Breast epithelium (tissue), 4 donors: Measurements from ENCODE around the gene SLC7A7. TPM values are rescaled to one million over a fixed set of nuclear protein-coding genes. Genes with fewer than 3 reads are reported as not detected.
A peak's percentile ranks its signal among the peaks of the same experiment; 100 is the strongest.
"Not testable (repeated sequence)": the region's sequence is repeated elsewhere in the genome, so short reads cannot be mapped to it uniquely, and the experiment has no call there.

Experiments used
- DNase-seq, 2 donors: peaks; one replicate each; pipeline ENCODE4 v3.0.0-alpha.2; 2019; ENCODE audit warnings: low spot score in 2 of 2
- H3K27ac ChIP-seq, 2 donors: fragments of 200-600 bp; sonication (generic) in 1 of 2; one replicate each; pipeline ENCODE4 v1.5.1; 2016 to 2019; ENCODE audit warnings: mild to moderate bottlenecking in 1 of 2
- H3K27me3 ChIP-seq, 2 donors: fragments of 200-600 bp; sonication (generic) in 1 of 2; one replicate each; pipeline versions ENCODE4 v1.5.1 to v1.6.0; 2017 to 2019; ENCODE audit warnings: control low read depth in 1 of 2, mild to moderate bottlenecking in 1 of 2
- H3K36me3 ChIP-seq: fragments of 200-600 bp; one replicate; pipeline ENCODE4 v1.5.1; 2019
- H3K4me1 ChIP-seq, 2 donors: fragments of 200-600 bp; sonication (generic); one replicate each; pipeline ENCODE4 v1.5.1; 2016 to 2019; ENCODE audit warnings: control low read depth in 1 of 2
- H3K4me3 ChIP-seq, 3 donors: fragments of 200-600 bp; sonication (generic); 1 replicate in 2 of 3; 2 replicates in 1 of 3; pipeline ENCODE4 v1.5.1; 2016 to 2019; ENCODE audit warnings: mild to moderate bottlenecking in 3 of 3, moderate library complexity in 2 of 3
- H3K9me3 ChIP-seq, 2 donors: fragments of 200-600 bp; sonication (generic) in 1 of 2; one replicate each; pipeline ENCODE4 v1.5.1; 2016 to 2019; ENCODE audit warnings: control low read depth in 1 of 2
- POLR2A ChIP-seq: fragments of 450-650 bp; IDR thresholded peaks from one replicate; pipeline ENCODE4 v1.6.1; 2016; ENCODE audit warnings: antibody characterized with exemption, mild to moderate bottlenecking, moderate library complexity
- POLR2AphosphoS5 ChIP-seq, 3 donors: sonication (generic); formaldehyde crosslinking; IDR thresholded peaks; one replicate each; pipeline ENCODE4 v1.6.1; 2017; ENCODE audit warnings: antibody characterized with exemption in 3 of 3
- intact Hi-C: fragments of 100-400 bp; cut with DNase I; formaldehyde crosslinking; loops from one replicate; pipeline ENCODE4 v1.15.1; 2023; ENCODE audit warnings: low total_unique reads
- total RNA-seq, 3 donors: library from RNA; depleted of rRNA; stranded (reverse); fragments of >200 nt; gene quantifications; one replicate each; pipeline ENCODE4 v1.1.0, GENCODE V29; 2016
- TF ChIP-seq, protein P1 (sequence below), 3 donors: fragments of 450-650 bp; IDR thresholded peaks; one replicate each; pipeline ENCODE4 v1.5.1; 2016 to 2017; ENCODE audit warnings: antibody characterized with exemption in 3 of 3, mild to moderate bottlenecking in 3 of 3, moderate library complexity in 3 of 3

SLC7A7 gene
- total RNA-seq, 3 donors from 2014 or later: 17.4 to 46.4 (median 27.2) TPM

- H3K27ac ChIP-seq: peak overlapping the region; percentile 97 to 99
- H3K9me3 ChIP-seq: no peaks in the 10 kb centered on the region
- intact Hi-C loops: no loop called here
- no peaks in the 10 kb centered on the region for H3K27me3 ChIP-seq
- H3K4me1 ChIP-seq: peaks cover 0 to 14% of the 10 kb centered on the region in 2 donors
- no peak overlapping the region for H3K4me3 ChIP-seq
- no peaks in the 10 kb centered on the region for H3K36me3 ChIP-seq
- no peak for DNase-seq
- TF ChIP-seq POLR2A (no peak), POLR2AphosphoS5 (IDR thresholded peaks at IDR 0.05) (no peak)
- TF ChIP-seq, protein P1, sequence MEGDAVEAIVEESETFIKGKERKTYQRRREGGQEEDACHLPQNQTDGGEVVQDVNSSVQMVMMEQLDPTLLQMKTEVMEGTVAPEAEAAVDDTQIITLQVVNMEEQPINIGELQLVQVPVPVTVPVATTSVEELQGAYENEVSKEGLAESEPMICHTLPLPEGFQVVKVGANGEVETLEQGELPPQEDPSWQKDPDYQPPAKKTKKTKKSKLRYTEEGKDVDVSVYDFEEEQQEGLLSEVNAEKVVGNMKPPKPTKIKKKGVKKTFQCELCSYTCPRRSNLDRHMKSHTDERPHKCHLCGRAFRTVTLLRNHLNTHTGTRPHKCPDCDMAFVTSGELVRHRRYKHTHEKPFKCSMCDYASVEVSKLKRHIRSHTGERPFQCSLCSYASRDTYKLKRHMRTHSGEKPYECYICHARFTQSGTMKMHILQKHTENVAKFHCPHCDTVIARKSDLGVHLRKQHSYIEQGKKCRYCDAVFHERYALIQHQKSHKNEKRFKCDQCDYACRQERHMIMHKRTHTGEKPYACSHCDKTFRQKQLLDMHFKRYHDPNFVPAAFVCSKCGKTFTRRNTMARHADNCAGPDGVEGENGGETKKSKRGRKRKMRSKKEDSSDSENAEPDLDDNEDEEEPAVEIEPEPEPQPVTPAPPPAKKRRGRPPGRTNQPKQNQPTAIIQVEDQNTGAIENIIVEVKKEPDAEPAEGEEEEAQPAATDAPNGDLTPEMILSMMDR (IDR thresholded peaks at IDR 0.05): no peak
Observed at GRCh38 chr14:22835505-22835904, 20.3 kb upstream of the SLC7A7 start.

GRCh38 chr14:22830443-22831010, 15.3 kb upstream of the SLC7A7 start:
- intact Hi-C loops: no loop called here
- Histone ChIP-seq H3K4me3 (peak overlapping the region; percentile 68 to 89 (median 87)), H3K27me3 (no peaks in the 10 kb centered on the region), H3K27ac (no peak overlapping the region), H3K9me3 (no peaks in the 10 kb centered on the region), H3K36me3 (no peaks in the 10 kb centered on the region), H3K4me1 (peaks cover 0 to 6% of the 10 kb centered on the region in 2 donors)
- TF ChIP-seq POLR2AphosphoS5 (IDR thresholded peaks at IDR 0.05): no peak
- TF ChIP-seq, protein P1 (IDR thresholded peaks at IDR 0.05): no peak
- TF ChIP-seq POLR2A: no peak
- DNase-seq: no peak

- H3K9me3 ChIP-seq: no peaks in the 10 kb centered on the region
- H3K27me3 ChIP-seq: no peaks in the 10 kb centered on the region
- TF ChIP-seq POLR2AphosphoS5 (IDR thresholded peaks at IDR 0.05): peak; percentile 38 to 51 (median 44)
- TF ChIP-seq, protein P1 (IDR thresholded peaks at IDR 0.05): no peak
- peak; percentile 87 for DNase-seq
- intact Hi-C loops: no loop called here
- no peaks in the 10 kb centered on the region for H3K36me3 ChIP-seq
- peak within 1 kb of the TSS; percentile 68 to 89 (median 87) for H3K4me3 ChIP-seq
- H3K27ac ChIP-seq: peak within 1 kb of the TSS; percentile 82 to 83
- peaks cover 0 to 6% of the 10 kb centered on the region in 2 donors for H3K4me1 ChIP-seq
Observed at GRCh38 chr14:22829661-22830442, 14.6 kb upstream of the SLC7A7 start, which contains the start of gene MRPL52. TSS of gene MRPL52 (plus strand) at chr14:22829887. CDS start at chr14:22829913, 26 bp downstream.

DNA sequence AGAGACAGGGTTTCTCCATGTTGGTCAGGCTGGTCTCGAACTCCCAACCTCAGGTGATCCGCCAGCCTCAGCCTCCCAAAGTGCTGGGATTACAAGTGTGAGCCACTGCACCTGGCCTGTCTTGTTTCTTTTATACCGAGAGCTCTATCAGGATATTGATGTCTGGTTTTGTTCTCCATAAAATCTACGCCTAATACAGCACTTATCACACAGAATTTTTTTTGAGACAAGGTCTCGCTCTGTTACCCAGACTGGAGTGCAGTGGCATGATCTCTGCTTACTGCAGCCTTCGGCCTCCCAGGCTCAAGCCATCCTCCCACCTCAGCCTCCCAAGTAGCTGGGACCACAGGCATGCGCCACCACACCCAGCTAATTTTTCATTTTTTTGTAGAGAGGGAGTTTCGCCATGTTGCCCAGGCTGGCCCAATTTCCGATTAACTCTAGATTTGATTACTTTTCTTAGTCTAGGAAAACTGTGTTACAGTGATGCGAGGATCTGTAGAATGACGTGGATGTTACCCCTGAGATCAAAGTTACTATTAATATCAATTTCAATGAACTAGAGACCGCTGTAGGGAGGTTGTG, 13.9 kb upstream of the SLC7A7 start:
- H3K4me1 ChIP-seq, intact Hi-C loops, H3K9me3 ChIP-seq, H3K36me3 ChIP-seq, DNase-seq, H3K27me3 ChIP-seq: not testable (repeated sequence)
- H3K4me3 ChIP-seq: peak overlapping the region; percentile 68 to 89 (median 87)
- peak overlapping the region; percentile 82 to 83 for H3K27ac ChIP-seq

- TF ChIP-seq POLR2AphosphoS5 (IDR thresholded peaks at IDR 0.05): no peak
- no peak for TF ChIP-seq POLR2A
- TF ChIP-seq, protein P1 (IDR thresholded peaks at IDR 0.05): no peak
- no peak for DNase-seq
- no peaks in the 10 kb centered on the region for H3K27me3 ChIP-seq
- no peak overlapping the region for H3K4me3 ChIP-seq
- peak overlapping the region in 1 of 2 donors; percentile 15 for H3K27ac ChIP-seq
- peaks cover 0 to 5% of the 10 kb centered on the region in 2 donors for H3K4me1 ChIP-seq
- H3K36me3 ChIP-seq: no peaks in the 10 kb centered on the region
- intact Hi-C loops: no loop called here
- no peaks in the 10 kb centered on the region for H3K9me3 ChIP-seq
Observed at GRCh38 chr14:22824711-22825359, 9.6 kb upstream of the SLC7A7 start.
